ENCODE data around the gene CD63. TPM values are rescaled to one million over a fixed set of nuclear protein-coding genes. Genes with fewer than 3 reads are reported as not detected.
A peak's percentile ranks its signal among the peaks of the same experiment; 100 is the strongest.

The CD63 gene, protein sequence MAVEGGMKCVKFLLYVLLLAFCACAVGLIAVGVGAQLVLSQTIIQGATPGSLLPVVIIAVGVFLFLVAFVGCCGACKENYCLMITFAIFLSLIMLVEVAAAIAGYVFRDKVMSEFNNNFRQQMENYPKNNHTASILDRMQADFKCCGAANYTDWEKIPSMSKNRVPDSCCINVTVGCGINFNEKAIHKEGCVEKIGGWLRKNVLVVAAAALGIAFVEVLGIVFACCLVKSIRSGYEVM
- 2,280 and 2,284 TPM in 2 replicates for total RNA-seq

- peak within 1 kb of the TSS; percentile 88 for H3K4me3 ChIP-seq (ENCODE audit: low read depth, low read length)
- TF ChIP-seq, protein P1, sequence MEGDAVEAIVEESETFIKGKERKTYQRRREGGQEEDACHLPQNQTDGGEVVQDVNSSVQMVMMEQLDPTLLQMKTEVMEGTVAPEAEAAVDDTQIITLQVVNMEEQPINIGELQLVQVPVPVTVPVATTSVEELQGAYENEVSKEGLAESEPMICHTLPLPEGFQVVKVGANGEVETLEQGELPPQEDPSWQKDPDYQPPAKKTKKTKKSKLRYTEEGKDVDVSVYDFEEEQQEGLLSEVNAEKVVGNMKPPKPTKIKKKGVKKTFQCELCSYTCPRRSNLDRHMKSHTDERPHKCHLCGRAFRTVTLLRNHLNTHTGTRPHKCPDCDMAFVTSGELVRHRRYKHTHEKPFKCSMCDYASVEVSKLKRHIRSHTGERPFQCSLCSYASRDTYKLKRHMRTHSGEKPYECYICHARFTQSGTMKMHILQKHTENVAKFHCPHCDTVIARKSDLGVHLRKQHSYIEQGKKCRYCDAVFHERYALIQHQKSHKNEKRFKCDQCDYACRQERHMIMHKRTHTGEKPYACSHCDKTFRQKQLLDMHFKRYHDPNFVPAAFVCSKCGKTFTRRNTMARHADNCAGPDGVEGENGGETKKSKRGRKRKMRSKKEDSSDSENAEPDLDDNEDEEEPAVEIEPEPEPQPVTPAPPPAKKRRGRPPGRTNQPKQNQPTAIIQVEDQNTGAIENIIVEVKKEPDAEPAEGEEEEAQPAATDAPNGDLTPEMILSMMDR (IDR thresholded peaks at IDR 0.05; ENCODE audit: insufficient read depth, low read depth, low read length), result no peak
- DNase-seq (ENCODE audit: low read depth), result peak; percentile 94
Measured at GRCh38 chr12:55728939-55729818, at the start of gene CD63. Gene CD63 (minus strand): TSS chr12:55729009. CDS start chr12:55728341, 668 bp downstream.

DNA sequence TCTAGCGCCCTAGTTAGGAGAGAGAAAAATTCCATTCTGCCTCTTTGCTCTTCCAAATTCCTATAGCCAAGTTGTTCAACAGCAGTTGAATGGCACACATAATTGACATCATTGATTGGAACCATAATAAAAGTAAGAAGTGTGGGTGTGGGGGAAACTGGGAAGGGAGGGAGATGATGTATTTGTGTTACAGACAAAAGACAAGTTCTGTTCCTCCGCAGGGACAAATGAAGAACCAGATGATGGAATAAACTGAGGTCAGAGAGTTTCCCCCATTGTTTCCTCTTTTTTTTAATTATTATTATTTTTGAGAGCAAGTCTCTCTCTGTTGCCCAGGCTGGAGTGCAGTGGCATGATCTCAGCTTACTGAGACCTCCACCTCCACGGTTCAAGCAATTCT lies 49.0 kb upstream of the CD63 start:
- no peak for DNase-seq (ENCODE audit: low read depth)
- H3K4me3 ChIP-seq (ENCODE audit: low read depth, low read length), result no peak overlapping the region
- TF ChIP-seq, protein P1 (IDR thresholded peaks at IDR 0.05; ENCODE audit: insufficient read depth, low read depth, low read length), result no peak

DNA sequence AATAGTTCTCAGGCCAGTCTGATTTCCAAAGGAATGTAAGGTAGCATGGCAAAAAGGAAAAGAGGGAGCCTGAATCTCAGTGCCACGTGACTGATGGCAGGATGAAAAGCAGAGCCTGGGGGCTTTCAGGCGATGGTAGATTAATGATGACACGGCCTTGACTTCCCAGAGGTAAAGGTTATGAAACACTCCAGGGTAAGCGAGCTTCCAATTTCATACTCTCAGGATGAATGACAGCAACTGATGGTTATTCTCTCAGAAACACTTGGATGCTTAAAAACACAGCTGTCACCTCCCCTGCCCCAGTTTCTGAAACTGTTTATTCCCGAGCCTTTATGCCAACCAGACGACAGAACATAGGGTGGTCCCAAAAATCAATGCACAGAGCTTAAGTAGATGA lies 42.9 kb upstream of the CD63 start:
- no peak overlapping the region for H3K4me3 ChIP-seq (ENCODE audit: low read depth, low read length)
- no peak for DNase-seq (ENCODE audit: low read depth)
- TF ChIP-seq, protein P1 (IDR thresholded peaks at IDR 0.05; ENCODE audit: insufficient read depth, low read depth, low read length), result no peak

DNA sequence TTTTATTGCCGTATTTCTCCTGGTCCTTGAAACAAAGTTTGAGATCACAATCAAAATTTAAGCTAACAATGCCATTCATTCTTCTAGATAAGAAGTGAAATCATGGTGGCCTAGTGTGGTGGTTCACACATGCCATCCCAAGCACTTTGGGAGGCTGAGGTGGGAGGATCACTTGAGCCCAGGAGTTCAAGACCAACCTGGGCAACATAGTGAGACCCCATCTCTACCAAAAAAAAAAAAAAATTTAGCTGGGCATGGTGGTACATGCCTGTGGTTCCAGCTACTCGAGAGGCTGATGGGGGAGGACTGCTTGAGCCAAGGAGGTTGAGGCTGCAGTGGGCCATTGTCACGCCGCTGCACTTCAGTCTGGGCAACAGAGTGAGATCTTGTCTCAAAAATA lies 38.3 kb upstream of the CD63 start:
- DNase-seq (ENCODE audit: low read depth), result no peak
- TF ChIP-seq, protein P1 (IDR thresholded peaks at IDR 0.05; ENCODE audit: insufficient read depth, low read depth, low read length), result no peak
- H3K4me3 ChIP-seq (ENCODE audit: low read depth, low read length), result no peak overlapping the region

DNA sequence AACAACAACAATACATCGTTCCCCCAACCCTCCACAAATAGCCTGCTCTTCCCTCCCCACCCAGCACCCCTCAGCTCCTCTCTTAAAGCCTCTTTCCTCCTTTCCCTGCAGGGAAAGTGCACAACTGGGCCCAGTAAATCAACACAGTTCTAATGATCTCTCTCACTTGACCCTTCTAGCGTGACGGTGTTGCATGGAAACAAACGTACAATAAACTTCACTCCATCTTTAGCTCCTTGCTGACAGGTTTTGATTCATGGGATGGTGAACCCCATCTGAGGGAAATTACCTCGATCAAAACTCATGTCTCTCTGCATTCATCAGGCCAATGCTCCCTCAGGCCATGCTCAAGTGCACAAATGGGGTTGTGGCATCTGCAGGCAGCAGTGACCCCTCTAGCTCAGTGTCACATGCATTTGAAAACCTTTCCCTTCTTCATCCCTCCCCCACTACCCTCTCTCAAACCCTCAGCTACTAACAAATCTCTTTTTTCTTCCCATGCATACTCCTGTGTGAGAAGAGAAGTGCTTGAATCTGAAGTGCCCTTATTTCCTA lies 37.0 kb upstream of the CD63 start:
- no peak overlapping the region for H3K4me3 ChIP-seq (ENCODE audit: low read depth, low read length)
- DNase-seq (ENCODE audit: low read depth), result no peak
- TF ChIP-seq, protein P1 (IDR thresholded peaks at IDR 0.05; ENCODE audit: insufficient read depth, low read depth, low read length), result no peak

GRCh38 chr12:55762646-55763045 lies 33.8 kb upstream of the CD63 start:
- no peak overlapping the region for H3K4me3 ChIP-seq (ENCODE audit: low read depth, low read length)
- TF ChIP-seq, protein P1 (IDR thresholded peaks at IDR 0.05; ENCODE audit: insufficient read depth, low read depth, low read length), result no peak
- no peak for DNase-seq (ENCODE audit: low read depth)

Data from fibroblast of villous mesenchyme (primary cell).